Upper lobe of right lung (tissue), 1 donor: ENCODE measurements around the gene AMFR. TPM values are rescaled to one million over a fixed set of nuclear protein-coding genes. Genes with fewer than 3 reads are reported as not detected.

ENCODE experiments used
- ATAC-seq: fragments of 200-7000 bp; cut with Tn5 transposase; one replicate; pipeline ENCODE4 v1.9.1; 2020; ENCODE audit warnings: mild to moderate bottlenecking, moderate library complexity
- DNase-seq: peaks from one replicate; pipeline ENCODE4 v3.0.0-alpha.2; 2020
- H3K27ac ChIP-seq: fragments of 200-600 bp; one replicate; pipeline ENCODE4 v1.8.0; 2022
- H3K27me3 ChIP-seq: fragments of 200-600 bp; one replicate; pipeline ENCODE4 v1.8.0; 2022; ENCODE audit warnings: mild to moderate bottlenecking
- H3K36me3 ChIP-seq: fragments of 200-600 bp; one replicate; pipeline ENCODE4 v1.8.0; 2022
- H3K4me1 ChIP-seq: fragments of 200-600 bp; one replicate; pipeline ENCODE4 v1.8.0; 2022
- H3K4me3 ChIP-seq: fragments of 200-600 bp; one replicate; pipeline ENCODE4 v1.8.0; 2022; ENCODE audit warnings: mild to moderate bottlenecking
- H3K9me3 ChIP-seq: fragments of 200-600 bp; one replicate; pipeline ENCODE4 v1.8.0; 2022
- intact Hi-C: fragments of 100-400 bp; cut with DNase I; formaldehyde crosslinking; loops from one replicate; pipeline ENCODE4 v1.11.0; 2022
- total RNA-seq: library from RNA; stranded (reverse); fragmentation: NEBNext Ultra II Directional; extraction: Animal tissue kit (Norgen Biotek cat#: 25700); gene quantifications from one replicate; pipeline ENCODE4 v1.2.1, GENCODE V29; 2021
- TF ChIP-seq, protein P1 (sequence below): fragments of 200-600 bp; IDR thresholded peaks from one replicate; pipeline ENCODE4 v1.8.0; 2022; ENCODE audit warnings: antibody characterized with exemption
- donor health status: DM: no; HTN: yes; CAD: no; lungs with severe emphysema.

Gene AMFR
- total RNA-seq, 1 donor from 2014 or later, result 89.8 TPM

DNA sequence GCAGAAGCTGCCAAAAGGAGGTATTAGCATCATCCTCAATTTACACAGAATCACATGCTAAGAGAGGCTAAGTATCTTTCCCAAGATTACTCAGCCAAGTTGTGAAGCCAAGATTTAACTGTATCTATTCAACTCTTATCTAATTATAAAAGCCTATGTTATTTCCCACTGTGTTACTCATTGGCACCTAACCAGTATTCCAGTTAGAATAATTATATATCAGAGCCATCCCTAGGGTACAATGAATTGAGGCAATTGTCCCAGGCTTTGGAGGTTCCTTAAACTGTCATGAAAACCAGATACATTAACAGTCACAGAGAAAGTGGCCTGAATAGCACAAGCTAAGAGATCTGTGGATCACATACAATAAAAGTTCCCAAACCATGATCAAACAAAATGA, 10.9 kb upstream of the AMFR start:
- H3K36me3 ChIP-seq, result peaks cover 68% of the 10 kb centered on the region
- H3K4me3 ChIP-seq, result no peak overlapping the region
- H3K9me3 ChIP-seq, result no peaks in the 10 kb centered on the region
- no peak for ATAC-seq
- TF ChIP-seq, protein P1, sequence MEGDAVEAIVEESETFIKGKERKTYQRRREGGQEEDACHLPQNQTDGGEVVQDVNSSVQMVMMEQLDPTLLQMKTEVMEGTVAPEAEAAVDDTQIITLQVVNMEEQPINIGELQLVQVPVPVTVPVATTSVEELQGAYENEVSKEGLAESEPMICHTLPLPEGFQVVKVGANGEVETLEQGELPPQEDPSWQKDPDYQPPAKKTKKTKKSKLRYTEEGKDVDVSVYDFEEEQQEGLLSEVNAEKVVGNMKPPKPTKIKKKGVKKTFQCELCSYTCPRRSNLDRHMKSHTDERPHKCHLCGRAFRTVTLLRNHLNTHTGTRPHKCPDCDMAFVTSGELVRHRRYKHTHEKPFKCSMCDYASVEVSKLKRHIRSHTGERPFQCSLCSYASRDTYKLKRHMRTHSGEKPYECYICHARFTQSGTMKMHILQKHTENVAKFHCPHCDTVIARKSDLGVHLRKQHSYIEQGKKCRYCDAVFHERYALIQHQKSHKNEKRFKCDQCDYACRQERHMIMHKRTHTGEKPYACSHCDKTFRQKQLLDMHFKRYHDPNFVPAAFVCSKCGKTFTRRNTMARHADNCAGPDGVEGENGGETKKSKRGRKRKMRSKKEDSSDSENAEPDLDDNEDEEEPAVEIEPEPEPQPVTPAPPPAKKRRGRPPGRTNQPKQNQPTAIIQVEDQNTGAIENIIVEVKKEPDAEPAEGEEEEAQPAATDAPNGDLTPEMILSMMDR, result no peak
- H3K4me1 ChIP-seq, result no peaks in the 10 kb centered on the region
- no peaks in the 10 kb centered on the region for H3K27me3 ChIP-seq
- no peak overlapping the region for H3K27ac ChIP-seq
- DNase-seq, result no peak
- intact Hi-C loops, result no loop called here

DNA sequence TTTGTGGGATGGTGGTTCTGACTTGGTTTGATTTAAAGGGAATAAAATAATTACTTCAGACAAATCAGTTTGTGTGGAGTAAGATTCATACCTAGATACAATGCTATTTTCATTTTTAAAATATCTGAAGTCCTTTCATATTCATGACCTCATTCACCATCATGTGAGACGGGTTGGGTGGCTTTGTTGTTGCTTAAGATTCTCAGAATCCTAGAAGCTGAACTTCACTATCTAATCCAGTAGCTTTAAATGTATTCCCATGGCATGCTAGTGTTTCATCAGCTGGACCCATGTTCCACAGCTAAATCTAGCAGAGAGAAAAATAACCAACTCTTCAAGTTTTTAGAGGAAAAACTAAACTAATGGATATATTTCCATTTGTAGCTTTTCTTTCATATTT, 2.7 kb upstream of the AMFR start:
- TF ChIP-seq, protein P1, result no peak
- DNase-seq, result no peak
- Histone ChIP-seq H3K4me3 (no peak overlapping the region), H3K9me3 (no peaks in the 10 kb centered on the region), H3K4me1 (peaks cover 9% of the 10 kb centered on the region), H3K36me3 (peaks cover 27% of the 10 kb centered on the region), H3K27ac (no peak overlapping the region), H3K27me3 (no peaks in the 10 kb centered on the region)
- no peak for ATAC-seq
- intact Hi-C loops, result no loop called here

DNA sequence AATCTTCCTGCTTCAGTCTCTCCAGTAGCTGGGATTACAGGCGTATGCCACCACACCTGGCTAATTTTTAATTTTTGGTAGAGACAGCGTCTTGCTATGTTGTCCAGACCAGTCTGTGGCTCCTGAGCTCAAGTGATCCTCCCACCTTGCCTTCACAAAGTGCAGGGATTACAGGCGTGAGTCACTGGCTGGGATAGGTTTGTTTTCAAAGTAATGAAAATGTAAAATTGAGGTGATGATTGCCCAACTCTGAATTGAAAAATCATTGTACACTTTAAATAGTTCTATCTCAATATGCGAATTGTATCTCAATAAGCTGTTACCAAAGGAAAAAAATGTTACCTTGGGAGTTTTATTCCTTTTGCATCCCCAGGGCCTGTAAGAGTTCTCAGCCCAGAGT, 1.2 kb upstream of the AMFR start:
- TF ChIP-seq, protein P1, result no peak
- Histone ChIP-seq H3K9me3 (no peaks in the 10 kb centered on the region), H3K4me1 (peaks cover 19% of the 10 kb centered on the region), H3K4me3 (no peak overlapping the region), H3K36me3 (peaks cover 14% of the 10 kb centered on the region), H3K27ac (peak overlapping the region; percentile 63), H3K27me3 (no peaks in the 10 kb centered on the region)
- DNase-seq (no peak), ATAC-seq (no peak)
- intact Hi-C loops, result no loop called here

DNA sequence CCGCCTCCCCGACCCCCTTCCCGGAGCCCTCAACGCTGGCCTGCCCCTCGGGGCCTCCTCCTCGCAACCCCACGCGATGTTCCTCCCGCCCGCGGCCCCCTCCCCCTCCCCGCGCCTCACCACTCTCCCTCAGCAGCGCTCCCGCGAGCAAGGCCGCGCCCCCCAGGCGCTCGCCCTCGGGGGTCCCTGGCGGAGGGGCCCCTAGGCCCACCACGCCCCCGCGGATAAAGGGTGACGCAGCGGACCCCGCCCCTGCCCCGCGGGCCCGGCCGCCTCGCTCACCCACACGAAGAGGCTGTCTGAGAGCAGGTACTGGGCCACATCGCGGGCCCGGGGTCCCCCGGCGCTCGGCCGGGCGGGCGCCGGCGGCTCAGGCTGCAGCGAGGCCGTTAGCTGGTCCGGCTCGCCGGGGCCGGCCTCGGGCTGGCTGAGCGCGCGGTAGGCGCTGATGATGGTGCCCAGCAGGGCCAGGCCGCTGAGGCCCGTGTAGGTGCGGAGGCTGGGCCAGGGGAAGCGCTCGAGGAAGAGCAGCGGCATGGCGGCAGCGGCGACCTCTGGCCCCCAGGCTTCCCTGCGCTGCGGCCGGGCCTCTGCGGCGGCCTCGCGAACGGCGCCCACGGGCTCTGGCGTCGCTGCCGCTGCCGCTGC, 430 bp downstream of the AMFR start:
- peaks cover 4% of the 10 kb centered on the region for H3K36me3 ChIP-seq
- peak overlapping the region; percentile 72 for H3K4me3 ChIP-seq
- DNase-seq, result peak; percentile 74
- H3K27ac ChIP-seq, result peak overlapping the region; percentile 76
- peaks cover 19% of the 10 kb centered on the region for H3K4me1 ChIP-seq
- no peaks in the 10 kb centered on the region for H3K9me3 ChIP-seq
- intact Hi-C loops, result no loop called here
- TF ChIP-seq, protein P1, result no peak
- no peaks in the 10 kb centered on the region for H3K27me3 ChIP-seq
- ATAC-seq, result peak; percentile 60

DNA sequence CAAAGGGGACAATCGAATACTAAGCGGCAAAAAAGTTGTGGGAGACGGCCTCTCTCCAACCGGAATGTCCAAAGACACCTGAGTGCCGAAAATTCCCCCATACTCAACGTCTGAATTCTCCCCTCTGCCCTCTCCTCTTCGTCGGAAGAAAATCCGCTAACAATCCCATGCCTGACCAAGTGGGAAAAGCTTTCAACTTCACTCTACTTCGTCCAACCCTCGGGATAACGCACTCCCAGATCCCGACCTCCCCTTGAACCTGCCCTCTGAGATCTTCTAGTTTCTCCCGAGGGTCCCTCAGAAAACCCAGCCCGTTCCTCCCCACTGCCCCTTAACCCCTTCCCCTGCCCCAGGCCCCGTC, 961 bp downstream of the AMFR start:
- Histone ChIP-seq H3K4me1 (peaks cover 19% of the 10 kb centered on the region), H3K27ac (peak overlapping the region; percentile 76), H3K9me3 (no peaks in the 10 kb centered on the region), H3K36me3 (peaks cover under 1% of the 10 kb centered on the region), H3K27me3 (no peaks in the 10 kb centered on the region), H3K4me3 (peak overlapping the region; percentile 72)
- intact Hi-C loops, result no loop called here
- DNase-seq, result no peak
- no peak for ATAC-seq
- TF ChIP-seq, protein P1, result no peak
